HG03280 (cell line): Measurements from ENCODE around the gene SHROOM4.

ENCODE experiments used
- ATAC-seq: cut with Tn5 transposase; IDR thresholded peaks from one replicate; pipeline ENCODE4 v1.9.1; 2021; ENCODE audit warnings: mild to moderate bottlenecking, moderate library complexity; ENCODE audit not compliant: unreplicated experiment

SHROOM4 gene, protein sequence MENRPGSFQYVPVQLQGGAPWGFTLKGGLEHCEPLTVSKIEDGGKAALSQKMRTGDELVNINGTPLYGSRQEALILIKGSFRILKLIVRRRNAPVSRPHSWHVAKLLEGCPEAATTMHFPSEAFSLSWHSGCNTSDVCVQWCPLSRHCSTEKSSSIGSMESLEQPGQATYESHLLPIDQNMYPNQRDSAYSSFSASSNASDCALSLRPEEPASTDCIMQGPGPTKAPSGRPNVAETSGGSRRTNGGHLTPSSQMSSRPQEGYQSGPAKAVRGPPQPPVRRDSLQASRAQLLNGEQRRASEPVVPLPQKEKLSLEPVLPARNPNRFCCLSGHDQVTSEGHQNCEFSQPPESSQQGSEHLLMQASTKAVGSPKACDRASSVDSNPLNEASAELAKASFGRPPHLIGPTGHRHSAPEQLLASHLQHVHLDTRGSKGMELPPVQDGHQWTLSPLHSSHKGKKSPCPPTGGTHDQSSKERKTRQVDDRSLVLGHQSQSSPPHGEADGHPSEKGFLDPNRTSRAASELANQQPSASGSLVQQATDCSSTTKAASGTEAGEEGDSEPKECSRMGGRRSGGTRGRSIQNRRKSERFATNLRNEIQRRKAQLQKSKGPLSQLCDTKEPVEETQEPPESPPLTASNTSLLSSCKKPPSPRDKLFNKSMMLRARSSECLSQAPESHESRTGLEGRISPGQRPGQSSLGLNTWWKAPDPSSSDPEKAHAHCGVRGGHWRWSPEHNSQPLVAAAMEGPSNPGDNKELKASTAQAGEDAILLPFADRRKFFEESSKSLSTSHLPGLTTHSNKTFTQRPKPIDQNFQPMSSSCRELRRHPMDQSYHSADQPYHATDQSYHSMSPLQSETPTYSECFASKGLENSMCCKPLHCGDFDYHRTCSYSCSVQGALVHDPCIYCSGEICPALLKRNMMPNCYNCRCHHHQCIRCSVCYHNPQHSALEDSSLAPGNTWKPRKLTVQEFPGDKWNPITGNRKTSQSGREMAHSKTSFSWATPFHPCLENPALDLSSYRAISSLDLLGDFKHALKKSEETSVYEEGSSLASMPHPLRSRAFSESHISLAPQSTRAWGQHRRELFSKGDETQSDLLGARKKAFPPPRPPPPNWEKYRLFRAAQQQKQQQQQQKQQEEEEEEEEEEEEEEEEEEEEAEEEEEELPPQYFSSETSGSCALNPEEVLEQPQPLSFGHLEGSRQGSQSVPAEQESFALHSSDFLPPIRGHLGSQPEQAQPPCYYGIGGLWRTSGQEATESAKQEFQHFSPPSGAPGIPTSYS (N-terminal part only)

DNA sequence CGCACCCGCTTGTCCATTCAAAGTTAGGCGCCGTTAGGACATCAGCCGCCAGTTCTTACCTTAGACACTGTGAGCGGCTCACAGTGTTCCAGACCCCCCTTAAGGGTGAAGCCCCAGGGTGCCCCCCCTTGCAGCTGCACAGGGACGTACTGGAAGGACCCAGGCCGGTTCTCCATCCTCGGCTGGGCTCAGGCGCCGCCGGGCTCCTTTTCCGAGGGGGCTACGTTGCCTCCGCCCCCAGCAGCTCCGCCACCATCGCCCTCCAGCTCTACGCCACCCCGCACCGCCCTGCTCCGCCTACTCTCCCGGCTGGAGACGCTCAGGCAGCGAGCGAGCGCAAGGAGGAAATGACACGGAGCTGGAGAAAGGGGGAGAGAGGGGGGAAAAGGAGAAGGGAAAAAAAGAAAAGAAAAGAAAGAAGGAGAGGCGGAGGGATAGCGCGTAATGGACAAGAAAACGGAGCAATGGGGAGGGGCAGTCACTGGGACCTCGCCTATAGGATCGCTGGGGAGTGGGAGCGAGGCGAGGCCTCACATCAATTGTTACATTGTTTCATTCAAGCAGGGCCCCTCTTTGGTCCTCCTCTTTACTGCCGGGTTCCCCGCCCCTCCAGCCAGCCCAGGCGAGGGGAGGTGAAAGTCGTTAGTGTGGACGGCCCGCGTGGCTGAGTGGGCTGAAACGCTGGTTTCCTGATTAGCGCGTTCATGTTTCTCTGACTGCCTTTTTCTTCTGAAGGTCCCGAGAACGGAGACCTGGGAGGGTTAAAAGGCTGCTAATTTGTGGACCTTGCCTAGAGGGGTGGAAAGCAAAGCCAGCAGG, at the start of gene SHROOM4:
Gene SHROOM4 (minus strand): TSS at position 352 of the 819 bp plus-strand sequence. CDS start 176 bp downstream, at position 176.
- ATAC-seq = no peak

DNA sequence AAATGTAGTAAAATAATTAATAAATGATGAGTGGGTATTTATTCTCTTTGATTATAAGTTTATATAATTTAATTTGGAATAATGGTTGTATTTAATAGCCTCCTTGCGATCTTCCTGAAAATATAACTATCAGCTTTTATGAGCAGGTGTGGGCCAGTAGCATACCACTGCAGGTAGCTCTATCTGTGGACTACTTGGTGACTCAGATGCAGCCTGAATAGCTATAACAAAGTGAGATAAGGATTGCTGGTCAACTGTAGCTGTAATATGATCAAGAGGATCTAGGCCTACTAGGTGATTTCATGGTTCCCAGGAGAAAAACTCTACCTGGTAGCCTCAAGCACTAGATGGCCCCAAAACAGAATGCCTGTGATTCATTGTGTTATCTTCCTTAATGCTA, 49.5 kb upstream of the SHROOM4 start:
- ATAC-seq = no peak

GRCh38 chrX:50860518-50860917, 46.5 kb upstream of the SHROOM4 start:
- ATAC-seq = no peak

GRCh38 chrX:50858548-50858947, 44.6 kb upstream of the SHROOM4 start:
- ATAC-seq = no peak

- ATAC-seq = no peak
These were observed 39.4 kb upstream of the SHROOM4 start for GRCh38 chrX:50853399-50853798.

DNA sequence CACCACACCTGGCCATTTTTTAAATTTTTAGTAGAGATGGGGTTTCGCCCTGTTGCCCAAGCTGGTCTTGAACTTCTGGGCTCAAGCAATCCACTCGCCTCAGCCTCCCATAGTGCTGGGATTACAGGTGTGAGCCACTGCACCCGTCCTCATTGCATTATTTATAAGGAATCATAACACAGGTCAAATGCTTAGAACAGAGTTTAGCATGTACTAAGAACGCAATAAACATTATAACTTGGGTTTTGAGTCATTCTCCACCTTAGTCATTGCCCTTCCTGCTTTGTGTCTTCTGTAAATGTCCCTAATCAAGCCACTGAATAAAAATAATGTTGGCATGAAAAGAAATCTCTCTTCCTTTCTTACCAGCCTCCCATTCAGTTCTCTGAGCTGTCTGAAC, 38.5 kb upstream of the SHROOM4 start:
- ATAC-seq = no peak

- no peak for ATAC-seq
These were observed 28.2 kb upstream of the SHROOM4 start for GRCh38 chrX:50842221-50842620.

DNA sequence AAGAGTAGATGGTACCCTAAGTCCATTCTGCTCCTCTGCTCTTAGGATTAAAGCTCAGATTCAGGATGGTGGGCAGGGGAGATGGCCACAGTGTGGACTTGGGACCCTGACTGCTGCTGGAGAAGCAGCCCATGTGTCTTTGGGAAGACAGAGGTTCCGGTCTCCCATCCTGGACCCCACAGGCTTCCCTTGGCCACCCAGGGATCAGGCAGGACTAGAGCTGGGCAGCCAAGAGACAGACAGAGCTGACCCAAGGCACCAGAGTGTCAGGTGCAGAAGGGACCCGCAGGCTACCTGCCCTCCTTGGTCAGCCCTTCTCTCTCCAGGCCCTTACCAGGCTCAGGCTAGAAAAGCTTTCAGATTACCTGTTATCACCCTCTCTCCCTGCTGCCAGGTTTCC, 25.7 kb upstream of the SHROOM4 start:
- ATAC-seq = no peak

GRCh38 chrX:50838820-50839600, 25.0 kb upstream of the SHROOM4 start:
- ATAC-seq = no peak

DNA sequence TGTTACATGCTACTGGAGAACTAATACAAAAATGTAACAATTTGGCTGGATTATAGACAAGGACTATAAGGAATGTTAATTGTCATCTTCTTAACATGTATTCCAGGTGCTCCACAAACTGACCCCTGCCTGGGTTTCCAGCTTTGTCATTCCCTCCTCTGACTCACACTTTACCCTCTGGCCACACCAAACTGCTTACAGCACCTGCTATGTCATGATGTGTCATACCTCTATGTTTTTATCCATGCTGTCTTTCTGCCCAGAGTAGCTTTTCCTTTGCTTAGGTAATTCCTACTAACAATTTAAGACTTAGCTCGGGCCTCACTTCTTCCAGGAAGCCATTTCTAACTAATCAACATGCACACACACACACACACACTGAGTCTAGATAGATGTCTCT, 14.0 kb upstream of the SHROOM4 start:
- ATAC-seq = no peak

DNA sequence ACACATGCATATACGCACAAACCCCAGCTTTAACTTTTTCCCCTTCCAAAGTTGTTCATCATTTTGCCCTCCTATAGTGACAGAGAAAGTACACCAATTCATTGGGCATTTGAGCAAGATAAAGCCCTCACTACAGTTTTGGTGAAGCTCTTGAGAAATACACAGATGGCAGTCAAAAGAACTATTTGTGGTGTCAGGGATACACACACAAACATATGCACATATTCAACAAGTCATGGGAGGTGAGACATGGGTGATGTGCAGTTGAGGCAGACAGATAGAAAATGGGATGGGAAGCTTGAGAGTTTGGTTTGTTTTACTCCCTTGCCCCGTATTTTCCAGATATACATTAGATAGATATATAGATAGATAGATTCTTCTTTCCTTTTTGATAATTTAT, 11.8 kb upstream of the SHROOM4 start:
- ATAC-seq = no peak

DNA sequence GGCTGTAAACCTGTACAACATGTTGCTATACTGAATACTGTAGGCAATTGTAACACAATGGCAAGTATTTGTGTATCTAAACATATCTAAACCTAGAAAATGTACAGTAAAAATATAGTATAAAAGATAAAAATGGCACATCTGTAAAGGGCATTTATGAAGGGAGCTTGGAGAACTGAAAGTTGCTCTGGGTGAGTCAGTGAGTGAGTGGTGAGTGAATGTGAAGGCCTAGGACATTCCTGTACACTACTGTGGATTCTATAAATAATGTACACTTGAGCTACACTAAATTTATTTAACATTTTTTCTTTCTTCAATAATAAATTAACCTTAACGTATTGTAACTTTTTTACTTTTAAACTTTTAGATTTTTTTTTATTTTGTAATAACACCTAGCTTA, 5.0 kb upstream of the SHROOM4 start:
- ATAC-seq = no peak

- no peak for ATAC-seq
These were observed 1.1 kb upstream of the SHROOM4 start for GRCh38 chrX:50815120-50815519.

DNA sequence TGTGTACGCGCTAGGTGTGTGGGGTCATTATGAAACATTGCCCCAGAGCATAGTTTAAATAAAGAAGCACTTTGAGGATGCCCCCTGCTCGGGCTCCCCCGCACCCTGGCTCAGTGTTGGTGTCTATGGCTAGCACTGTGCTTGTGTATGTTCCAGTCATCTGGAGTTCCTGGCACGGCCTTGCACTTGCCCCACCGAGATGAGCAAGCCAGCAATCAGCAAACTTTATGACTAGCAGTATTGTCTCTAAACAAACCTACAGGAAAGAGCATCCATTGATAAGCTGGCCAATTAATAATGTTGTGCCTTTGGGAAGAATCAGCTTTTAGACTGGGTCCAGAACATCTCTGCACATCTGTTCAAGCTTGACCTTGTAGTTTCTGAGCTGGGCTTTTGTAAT, 707 bp upstream of the SHROOM4 start:
- ATAC-seq = no peak

GRCh38 chrX:50812995-50813842, 775 bp downstream of the SHROOM4 start:
- ATAC-seq = no peak

- no peak for ATAC-seq
These were observed 8.7 kb downstream of the SHROOM4 start for GRCh38 chrX:50805276-50805675.

GRCh38 chrX:50801135-50801534, 12.9 kb downstream of the SHROOM4 start:
- ATAC-seq = no peak

DNA sequence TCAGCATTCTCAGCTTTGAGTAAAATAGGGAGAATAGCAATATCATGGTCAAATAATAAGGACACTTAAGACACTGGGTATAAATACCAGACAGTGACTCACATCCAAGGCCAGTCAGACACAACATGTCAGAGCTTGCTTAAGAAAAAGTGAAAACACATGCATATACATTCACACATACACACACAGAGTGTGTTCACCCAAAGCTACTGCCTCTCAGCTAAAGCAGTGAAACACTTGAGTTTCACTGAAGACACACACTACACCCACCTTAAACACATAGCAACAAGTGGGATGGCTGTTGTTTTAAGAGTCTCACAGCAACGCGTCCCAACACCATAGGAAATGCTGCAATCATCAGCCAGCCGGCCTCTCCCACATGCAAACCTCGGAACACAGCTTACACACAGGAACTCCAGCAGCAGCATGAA, 14.4 kb downstream of the SHROOM4 start:
- ATAC-seq = no peak

GRCh38 chrX:50798783-50799182, 15.2 kb downstream of the SHROOM4 start:
- no peak for ATAC-seq
